SK-N-SH (cell line): Measurements from ENCODE around the gene NKX6-2.

ENCODE experiments used
- MXI1 ChIP-seq: IDR thresholded peaks from 2 replicates; pipeline ENCODE4 v1.6.1; 2012; ENCODE audit warnings: mild to moderate bottlenecking, low read depth, low read length, improper control_type of control experiment
- RAD21 ChIP-seq: IDR thresholded peaks from 2 replicates; pipeline ENCODE4 v1.6.1; 2012; ENCODE audit warnings: mild to moderate bottlenecking, low read length
- TF ChIP-seq, protein P1 (sequence below): fragments of 200-600 bp; sonication (generic); IDR thresholded peaks from 2 replicates; pipeline ENCODE4 v1.6.1; 2017; ENCODE audit warnings: antibody characterized with exemption, mild to moderate bottlenecking, moderate library complexity

- TF ChIP-seq, protein P1, sequence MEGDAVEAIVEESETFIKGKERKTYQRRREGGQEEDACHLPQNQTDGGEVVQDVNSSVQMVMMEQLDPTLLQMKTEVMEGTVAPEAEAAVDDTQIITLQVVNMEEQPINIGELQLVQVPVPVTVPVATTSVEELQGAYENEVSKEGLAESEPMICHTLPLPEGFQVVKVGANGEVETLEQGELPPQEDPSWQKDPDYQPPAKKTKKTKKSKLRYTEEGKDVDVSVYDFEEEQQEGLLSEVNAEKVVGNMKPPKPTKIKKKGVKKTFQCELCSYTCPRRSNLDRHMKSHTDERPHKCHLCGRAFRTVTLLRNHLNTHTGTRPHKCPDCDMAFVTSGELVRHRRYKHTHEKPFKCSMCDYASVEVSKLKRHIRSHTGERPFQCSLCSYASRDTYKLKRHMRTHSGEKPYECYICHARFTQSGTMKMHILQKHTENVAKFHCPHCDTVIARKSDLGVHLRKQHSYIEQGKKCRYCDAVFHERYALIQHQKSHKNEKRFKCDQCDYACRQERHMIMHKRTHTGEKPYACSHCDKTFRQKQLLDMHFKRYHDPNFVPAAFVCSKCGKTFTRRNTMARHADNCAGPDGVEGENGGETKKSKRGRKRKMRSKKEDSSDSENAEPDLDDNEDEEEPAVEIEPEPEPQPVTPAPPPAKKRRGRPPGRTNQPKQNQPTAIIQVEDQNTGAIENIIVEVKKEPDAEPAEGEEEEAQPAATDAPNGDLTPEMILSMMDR = no peak
- TF ChIP-seq MXI1 (no peak), RAD21 (no peak)
These were observed 28.5 kb upstream of the NKX6-2 start for GRCh38 chr10:132814469-132814856.
